Measurements from ENCODE around the gene FCAMR. TPM values are rescaled to one million over a fixed set of nuclear protein-coding genes. Genes with fewer than 3 reads are reported as not detected.

FCAMR gene
- total and polyA plus RNA-seq, 2 experiments from 2014 or later: not detected

DNA sequence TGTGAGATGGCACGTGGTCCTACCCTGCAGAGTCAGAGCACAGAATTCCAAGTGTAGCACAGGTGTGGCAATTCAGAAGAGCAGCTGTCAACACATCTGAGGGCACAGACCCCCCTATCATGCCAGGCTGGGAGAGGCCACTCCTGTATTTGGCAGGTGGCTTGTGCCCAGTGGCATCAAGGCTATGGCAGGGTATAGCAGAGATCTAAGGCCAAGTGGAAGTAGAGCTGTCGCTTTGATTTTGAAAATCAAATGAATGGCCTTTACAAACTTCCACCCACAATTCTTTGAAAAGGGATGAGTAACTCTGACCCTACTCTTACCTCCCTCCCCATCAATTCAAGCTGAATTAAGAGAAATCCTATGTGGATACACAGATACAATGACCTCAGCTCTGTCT, 48.9 kb upstream of the FCAMR start:
- Histone ChIP-seq H3K9me2 (ENCODE audit: insufficient read depth) (peaks cover 11% of the 10 kb centered on the region; the same call in 1 of the 2 replicates), H3K27me3 (ENCODE audit: insufficient read depth) (no peaks in the 10 kb centered on the region), H3K79me2 (replicated peaks; ENCODE audit: insufficient read depth) (no peaks in the 10 kb centered on the region), H3K4me1 (ENCODE audit: insufficient read depth) (no peaks in the 10 kb centered on the region), H4K20me1 (replicated peaks; ENCODE audit: insufficient read depth) (no peaks in the 10 kb centered on the region; the same call in 1 of the 2 replicates), H3K27ac (ENCODE audit: low read depth) (no peak overlapping the region), H2AFZ (no peak overlapping the region), H3K36me3 (ENCODE audit: insufficient read depth) (no peaks in the 10 kb centered on the region), H3K4me2 (no peak overlapping the region), H3K4me3 (no peak overlapping the region), H3F3A (replicated peaks; ENCODE audit: low read depth) (no peaks in the 10 kb centered on the region)
- Mint-ChIP-seq H3K4me1 (no peaks in the 10 kb centered on the region), H3K27me3 (ENCODE audit: insufficient read depth, low read depth, poor library complexity) (peaks cover 3% of the 10 kb centered on the region), H3K9me3 (no peaks in the 10 kb centered on the region), H3K4me3 (no peak overlapping the region), H3K27ac (no peak overlapping the region), H3K36me3 (ENCODE audit: low read depth) (no peaks in the 10 kb centered on the region; the same call in 2 of the 3 replicates)
- no peak for DNase-seq (ENCODE audit: low spot score)
- no peak for TF ChIP-seq ZNF331 (CRISPR knock-in tag; IDR thresholded peaks at IDR 0.05; ENCODE audit: low read depth)
- no peak for TF ChIP-seq NANOG (IDR thresholded peaks at IDR 0.05; ENCODE audit: borderline replicate concordance)
- TF ChIP-seq, protein P1, sequence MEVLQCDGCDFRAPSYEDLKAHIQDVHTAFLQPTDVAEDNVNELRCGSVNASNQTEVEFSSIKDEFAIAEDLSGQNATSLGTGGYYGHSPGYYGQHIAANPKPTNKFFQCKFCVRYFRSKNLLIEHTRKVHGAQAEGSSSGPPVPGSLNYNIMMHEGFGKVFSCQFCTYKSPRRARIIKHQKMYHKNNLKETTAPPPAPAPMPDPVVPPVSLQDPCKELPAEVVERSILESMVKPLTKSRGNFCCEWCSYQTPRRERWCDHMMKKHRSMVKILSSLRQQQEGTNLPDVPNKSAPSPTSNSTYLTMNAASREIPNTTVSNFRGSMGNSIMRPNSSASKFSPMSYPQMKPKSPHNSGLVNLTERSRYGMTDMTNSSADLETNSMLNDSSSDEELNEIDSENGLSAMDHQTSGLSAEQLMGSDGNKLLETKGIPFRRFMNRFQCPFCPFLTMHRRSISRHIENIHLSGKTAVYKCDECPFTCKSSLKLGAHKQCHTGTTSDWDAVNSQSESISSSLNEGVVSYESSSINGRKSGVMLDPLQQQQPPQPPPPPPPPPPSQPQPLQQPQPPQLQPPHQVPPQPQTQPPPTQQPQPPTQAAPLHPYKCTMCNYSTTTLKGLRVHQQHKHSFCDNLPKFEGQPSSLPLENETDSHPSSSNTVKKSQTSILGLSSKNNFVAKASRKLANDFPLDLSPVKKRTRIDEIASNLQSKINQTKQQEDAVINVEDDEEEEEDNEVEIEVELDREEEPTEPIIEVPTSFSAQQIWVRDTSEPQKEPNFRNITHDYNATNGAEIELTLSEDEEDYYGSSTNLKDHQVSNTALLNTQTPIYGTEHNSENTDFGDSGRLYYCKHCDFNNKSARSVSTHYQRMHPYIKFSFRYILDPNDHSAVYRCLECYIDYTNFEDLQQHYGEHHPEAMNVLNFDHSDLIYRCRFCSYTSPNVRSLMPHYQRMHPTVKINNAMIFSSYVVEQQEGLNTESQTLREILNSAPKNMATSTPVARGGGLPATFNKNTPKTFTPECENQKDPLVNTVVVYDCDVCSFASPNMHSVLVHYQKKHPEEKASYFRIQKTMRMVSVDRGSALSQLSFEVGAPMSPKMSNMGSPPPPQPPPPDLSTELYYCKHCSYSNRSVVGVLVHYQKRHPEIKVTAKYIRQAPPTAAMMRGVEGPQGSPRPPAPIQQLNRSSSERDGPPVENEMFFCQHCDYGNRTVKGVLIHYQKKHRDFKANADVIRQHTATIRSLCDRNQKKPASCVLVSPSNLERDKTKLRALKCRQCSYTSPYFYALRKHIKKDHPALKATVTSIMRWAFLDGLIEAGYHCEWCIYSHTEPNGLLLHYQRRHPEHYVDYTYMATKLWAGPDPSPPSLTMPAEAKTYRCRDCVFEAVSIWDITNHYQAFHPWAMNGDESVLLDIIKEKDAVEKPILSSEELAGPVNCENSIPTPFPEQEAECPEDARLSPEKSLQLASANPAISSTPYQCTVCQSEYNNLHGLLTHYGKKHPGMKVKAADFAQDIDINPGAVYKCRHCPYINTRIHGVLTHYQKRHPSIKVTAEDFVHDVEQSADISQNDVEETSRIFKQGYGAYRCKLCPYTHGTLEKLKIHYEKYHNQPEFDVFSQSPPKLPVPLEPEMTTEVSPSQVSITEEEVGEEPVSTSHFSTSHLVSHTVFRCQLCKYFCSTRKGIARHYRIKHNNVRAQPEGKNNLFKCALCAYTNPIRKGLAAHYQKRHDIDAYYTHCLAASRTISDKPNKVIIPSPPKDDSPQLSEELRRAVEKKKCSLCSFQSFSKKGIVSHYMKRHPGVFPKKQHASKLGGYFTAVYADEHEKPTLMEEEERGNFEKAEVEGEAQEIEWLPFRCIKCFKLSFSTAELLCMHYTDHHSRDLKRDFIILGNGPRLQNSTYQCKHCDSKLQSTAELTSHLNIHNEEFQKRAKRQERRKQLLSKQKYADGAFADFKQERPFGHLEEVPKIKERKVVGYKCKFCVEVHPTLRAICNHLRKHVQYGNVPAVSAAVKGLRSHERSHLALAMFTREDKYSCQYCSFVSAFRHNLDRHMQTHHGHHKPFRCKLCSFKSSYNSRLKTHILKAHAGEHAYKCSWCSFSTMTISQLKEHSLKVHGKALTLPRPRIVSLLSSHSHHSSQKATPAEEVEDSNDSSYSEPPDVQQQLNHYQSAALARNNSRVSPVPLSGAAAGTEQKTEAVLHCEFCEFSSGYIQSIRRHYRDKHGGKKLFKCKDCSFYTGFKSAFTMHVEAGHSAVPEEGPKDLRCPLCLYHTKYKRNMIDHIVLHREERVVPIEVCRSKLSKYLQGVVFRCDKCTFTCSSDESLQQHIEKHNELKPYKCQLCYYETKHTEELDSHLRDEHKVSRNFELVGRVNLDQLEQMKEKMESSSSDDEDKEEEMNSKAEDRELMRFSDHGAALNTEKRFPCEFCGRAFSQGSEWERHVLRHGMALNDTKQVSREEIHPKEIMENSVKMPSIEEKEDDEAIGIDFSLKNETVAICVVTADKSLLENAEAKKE (CRISPR knock-in tag; IDR thresholded peaks at IDR 0.05): no peak
- no peak for TF ChIP-seq EZH2phosphoT487 (IDR thresholded peaks at IDR 0.05; ENCODE audit: unreplicated experiment)
- TF ChIP-seq EZH2 (IDR thresholded peaks at IDR 0.05; ENCODE audit: low read depth, unreplicated experiment): no peak
- TF ChIP-seq, protein P2, sequence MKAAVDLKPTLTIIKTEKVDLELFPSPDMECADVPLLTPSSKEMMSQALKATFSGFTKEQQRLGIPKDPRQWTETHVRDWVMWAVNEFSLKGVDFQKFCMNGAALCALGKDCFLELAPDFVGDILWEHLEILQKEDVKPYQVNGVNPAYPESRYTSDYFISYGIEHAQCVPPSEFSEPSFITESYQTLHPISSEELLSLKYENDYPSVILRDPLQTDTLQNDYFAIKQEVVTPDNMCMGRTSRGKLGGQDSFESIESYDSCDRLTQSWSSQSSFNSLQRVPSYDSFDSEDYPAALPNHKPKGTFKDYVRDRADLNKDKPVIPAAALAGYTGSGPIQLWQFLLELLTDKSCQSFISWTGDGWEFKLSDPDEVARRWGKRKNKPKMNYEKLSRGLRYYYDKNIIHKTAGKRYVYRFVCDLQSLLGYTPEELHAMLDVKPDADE (IDR thresholded peaks at IDR 0.05): no peak
- TF ChIP-seq POLR2AphosphoS5 (IDR thresholded peaks at IDR 0.05; ENCODE audit: low read depth): no peak
- no peak for TF ChIP-seq CREB1 (CRISPR knock-in tag; IDR thresholded peaks at IDR 0.05; ENCODE audit: low read depth)
- no peak for TF ChIP-seq ZNF114 (CRISPR knock-in tag; IDR thresholded peaks at IDR 0.05)
- TF ChIP-seq, protein P3, sequence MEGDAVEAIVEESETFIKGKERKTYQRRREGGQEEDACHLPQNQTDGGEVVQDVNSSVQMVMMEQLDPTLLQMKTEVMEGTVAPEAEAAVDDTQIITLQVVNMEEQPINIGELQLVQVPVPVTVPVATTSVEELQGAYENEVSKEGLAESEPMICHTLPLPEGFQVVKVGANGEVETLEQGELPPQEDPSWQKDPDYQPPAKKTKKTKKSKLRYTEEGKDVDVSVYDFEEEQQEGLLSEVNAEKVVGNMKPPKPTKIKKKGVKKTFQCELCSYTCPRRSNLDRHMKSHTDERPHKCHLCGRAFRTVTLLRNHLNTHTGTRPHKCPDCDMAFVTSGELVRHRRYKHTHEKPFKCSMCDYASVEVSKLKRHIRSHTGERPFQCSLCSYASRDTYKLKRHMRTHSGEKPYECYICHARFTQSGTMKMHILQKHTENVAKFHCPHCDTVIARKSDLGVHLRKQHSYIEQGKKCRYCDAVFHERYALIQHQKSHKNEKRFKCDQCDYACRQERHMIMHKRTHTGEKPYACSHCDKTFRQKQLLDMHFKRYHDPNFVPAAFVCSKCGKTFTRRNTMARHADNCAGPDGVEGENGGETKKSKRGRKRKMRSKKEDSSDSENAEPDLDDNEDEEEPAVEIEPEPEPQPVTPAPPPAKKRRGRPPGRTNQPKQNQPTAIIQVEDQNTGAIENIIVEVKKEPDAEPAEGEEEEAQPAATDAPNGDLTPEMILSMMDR (conservative IDR thresholded peaks at IDR 0.05; ENCODE audit: low read depth in 2 of 2): no peak
- no peak for TF ChIP-seq STAT1 (IDR thresholded peaks at IDR 0.05; ENCODE audit: unreplicated experiment)
- TF ChIP-seq, protein P4, sequence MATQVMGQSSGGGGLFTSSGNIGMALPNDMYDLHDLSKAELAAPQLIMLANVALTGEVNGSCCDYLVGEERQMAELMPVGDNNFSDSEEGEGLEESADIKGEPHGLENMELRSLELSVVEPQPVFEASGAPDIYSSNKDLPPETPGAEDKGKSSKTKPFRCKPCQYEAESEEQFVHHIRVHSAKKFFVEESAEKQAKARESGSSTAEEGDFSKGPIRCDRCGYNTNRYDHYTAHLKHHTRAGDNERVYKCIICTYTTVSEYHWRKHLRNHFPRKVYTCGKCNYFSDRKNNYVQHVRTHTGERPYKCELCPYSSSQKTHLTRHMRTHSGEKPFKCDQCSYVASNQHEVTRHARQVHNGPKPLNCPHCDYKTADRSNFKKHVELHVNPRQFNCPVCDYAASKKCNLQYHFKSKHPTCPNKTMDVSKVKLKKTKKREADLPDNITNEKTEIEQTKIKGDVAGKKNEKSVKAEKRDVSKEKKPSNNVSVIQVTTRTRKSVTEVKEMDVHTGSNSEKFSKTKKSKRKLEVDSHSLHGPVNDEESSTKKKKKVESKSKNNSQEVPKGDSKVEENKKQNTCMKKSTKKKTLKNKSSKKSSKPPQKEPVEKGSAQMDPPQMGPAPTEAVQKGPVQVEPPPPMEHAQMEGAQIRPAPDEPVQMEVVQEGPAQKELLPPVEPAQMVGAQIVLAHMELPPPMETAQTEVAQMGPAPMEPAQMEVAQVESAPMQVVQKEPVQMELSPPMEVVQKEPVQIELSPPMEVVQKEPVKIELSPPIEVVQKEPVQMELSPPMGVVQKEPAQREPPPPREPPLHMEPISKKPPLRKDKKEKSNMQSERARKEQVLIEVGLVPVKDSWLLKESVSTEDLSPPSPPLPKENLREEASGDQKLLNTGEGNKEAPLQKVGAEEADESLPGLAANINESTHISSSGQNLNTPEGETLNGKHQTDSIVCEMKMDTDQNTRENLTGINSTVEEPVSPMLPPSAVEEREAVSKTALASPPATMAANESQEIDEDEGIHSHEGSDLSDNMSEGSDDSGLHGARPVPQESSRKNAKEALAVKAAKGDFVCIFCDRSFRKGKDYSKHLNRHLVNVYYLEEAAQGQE (IDR thresholded peaks at IDR 0.05; ENCODE audit: unreplicated experiment): no peak
- TF ChIP-seq JUNB (IDR thresholded peaks at IDR 0.05; ENCODE audit: unreplicated experiment): no peak
- ATAC-seq: no peak

Data from GM23338 (cell line).